ENCODE results near the gene ELMO1.

ELMO1 gene

DNA sequence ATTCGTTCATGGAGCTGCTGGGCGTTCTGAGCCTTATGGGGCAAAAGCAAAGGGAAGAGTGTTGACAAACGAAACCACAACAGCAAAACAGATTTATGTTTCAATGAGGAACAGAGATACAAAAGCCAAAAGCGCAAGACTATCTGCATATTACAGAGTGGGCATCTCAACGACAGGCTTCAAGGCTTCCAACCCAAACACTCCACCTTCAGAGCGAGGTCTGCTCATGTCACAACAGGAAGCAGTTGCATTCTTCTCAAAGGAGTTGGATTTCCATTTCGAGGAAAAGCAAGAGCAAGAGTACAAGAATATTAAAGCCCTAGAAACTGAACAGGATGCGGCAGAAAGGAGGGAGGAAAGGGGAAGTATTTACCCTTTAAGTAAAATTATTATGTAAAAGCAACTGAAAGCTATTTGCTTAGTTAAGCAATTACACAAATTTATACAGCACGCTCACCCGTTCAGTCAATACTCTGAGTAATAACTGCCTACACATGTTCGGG lies 189.3 kb downstream of the ELMO1 start:
- FAIRE-seq = no peak

DNA sequence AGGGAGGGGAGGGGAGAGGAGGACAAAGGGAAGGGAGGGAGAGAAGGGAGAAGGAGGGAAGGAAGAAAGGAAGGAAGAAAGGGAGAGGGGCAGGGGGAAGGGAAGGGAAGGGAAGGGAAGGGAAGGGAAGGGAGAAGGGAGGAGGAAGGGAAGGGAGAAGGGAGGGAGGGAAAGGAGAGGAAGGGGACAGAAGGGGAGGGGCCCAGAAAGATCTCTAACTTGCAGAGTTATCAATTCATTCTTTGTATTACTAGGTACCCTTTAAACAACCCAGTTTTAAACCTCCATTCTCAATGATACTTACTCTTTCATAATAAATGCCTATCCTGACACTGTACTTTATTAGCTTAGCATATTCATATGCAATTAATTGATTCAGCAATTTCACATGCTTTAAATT lies 192.0 kb downstream of the ELMO1 start:
- FAIRE-seq = no peak

DNA sequence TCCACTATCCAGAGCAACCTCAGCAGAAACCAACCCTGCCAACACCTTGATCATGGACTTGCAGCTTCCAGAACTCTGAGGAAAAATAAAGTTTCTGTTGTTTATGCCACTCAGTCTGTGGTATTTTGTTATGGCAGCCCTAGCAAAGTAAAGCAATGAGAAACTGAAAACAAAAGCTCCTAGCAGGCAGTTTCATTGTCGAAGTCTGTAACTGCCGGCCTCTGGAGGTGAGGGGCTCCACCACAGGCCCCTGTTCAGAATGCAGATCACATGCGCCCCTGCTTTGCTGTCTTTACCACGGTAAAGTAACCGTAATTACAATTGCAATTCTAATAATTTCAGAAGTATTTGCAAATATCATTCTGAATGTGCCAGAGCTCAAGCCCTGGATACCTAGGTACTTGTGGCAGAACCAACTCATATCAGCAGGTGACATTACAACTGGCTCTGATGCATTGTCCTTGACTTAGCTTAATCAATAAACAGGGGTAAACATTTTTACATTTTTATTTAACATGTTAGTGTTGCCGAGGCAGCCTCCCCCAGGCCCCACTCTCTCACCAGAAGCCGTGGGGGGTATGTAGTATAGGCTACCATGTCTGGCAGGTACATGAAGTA lies 193.2 kb downstream of the ELMO1 start:
- FAIRE-seq = no peak

DNA sequence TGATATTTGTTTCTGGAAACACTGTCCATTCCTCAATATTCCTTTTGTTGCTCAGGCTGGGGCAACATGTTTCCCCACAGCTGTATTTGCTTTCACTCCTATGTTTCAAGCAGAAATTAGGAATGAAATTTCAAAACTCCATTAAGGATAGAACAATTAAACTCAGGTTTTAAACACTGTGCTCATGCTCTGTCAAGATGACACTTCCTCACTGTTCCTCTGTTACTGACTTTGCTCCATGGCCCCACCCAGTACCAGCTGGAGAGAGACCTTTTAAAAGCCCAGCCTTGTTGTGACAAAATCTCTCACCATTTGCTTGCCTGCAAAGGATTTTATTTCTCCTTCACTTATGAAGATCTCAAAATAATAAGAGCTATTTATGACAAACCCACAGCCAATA lies 197.4 kb downstream of the ELMO1 start:
- FAIRE-seq = no peak

DNA sequence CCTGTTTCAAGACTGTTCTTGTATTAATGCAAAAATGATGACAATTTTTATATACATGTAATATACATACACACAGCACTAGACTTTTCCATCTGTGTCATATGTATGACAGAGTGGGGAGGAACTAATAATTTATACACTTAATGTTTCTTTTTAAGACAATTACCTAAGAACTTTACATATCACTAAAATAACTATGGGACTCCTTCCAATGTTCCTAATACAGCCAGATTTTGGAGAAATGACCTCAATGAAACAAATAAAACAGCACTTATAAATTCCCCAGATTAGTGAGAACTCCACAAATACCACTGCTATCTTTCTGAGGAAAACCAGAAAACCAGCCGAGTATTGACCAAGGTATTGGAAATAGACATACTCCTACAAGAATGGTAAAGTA lies 199.4 kb downstream of the ELMO1 start:
- peak; percentile 24 for FAIRE-seq

DNA sequence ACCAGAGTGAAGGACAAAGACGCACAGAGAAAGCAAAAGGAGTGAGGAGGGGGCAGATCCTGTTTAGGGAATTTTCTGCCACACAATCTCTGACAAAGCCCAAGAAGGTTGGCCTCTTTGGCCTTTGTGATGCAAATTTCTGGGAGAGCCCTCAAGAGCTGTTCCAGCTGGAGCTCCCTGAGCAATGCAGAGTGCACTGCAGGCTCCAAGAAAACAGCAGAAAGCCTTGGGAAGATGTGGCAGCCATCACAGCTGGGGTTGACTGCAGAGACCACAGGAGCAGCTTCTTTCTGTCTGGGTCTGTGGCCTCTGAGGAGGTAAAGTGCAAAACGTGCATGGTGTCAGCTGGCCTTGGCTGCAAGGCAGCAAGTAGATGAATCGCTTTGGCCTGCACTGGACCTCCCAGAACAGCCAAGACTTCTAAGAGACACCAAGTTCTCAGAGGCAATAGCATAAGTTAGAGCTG lies 200.2 kb downstream of the ELMO1 start:
- no peak for FAIRE-seq

DNA sequence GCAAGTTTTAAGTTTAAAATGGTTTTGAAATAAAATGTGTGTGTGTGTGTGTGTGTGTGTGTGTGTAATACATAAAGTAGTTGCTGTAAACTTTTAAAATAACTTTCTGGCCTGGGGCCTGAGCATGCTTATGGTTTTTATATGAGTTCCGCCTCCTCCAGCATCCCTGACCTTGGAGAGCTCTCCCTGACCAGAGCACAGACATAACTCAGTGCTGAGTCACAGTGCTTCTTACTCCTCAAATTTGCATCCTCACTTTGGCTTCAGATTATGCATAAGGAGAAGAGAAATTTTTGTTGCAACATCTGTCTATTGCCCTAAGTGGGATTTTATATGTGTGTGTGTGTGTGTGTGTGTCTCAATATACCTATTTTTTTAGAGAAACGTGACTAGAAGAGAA lies 200.8 kb downstream of the ELMO1 start:
- no peak for FAIRE-seq

DNA sequence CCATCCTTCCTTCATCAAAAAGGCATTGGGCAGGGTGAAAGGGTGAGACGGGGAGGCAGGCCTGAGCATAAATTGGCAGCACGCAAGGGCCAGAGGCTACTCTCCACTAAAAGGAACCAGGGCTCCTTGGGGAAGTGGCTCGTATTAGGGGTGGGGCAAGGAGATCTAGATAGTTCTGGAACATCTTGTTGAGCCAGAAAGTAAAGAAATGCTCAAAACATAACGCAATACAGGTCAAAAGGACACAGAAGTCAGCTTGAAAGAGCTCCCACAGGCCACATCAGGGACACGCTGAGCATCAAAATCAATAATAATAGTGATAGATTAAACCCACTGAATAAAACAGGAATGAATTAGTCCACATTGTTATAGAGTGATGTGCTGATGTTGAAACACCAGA lies 203.1 kb downstream of the ELMO1 start:
- no peak for FAIRE-seq

DNA sequence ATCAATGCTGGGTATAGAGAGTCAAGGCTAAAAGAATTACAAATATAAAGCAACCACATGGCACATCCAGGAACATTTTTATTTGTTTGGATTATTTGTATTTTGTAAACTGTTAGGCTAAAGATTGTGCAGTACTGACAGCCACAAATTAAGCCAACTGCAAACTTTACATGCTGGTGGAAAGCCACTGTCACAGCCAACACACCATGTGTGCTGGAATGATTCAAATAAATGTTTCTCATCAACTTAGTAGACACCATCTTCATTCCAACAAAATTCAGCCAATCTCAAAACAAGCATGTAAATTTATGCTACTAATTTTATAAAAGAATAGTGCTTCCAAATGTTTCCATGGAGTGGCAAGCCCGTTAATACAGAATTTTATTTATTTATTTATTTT lies 211.8 kb downstream of the ELMO1 start:
- FAIRE-seq = no peak

DNA sequence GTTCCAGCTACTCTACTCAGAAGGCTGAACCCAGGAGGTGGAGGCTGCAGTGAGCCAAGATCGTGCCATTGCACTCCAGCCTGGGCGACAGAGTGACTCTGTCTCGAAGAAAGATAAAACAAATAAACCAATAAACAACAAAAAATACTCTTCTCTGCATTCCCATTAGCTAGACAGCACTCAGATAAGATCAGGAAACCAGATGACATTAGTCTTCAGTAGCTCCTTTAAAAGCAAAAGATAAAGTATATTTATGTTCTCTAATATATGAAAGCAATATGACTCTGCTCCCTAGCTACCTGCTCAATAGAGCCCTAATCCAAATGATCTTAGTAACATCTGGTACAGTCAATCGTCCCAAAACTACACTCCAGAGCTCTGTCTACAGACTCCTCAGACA lies 212.9 kb downstream of the ELMO1 start:
- FAIRE-seq = no peak

DNA sequence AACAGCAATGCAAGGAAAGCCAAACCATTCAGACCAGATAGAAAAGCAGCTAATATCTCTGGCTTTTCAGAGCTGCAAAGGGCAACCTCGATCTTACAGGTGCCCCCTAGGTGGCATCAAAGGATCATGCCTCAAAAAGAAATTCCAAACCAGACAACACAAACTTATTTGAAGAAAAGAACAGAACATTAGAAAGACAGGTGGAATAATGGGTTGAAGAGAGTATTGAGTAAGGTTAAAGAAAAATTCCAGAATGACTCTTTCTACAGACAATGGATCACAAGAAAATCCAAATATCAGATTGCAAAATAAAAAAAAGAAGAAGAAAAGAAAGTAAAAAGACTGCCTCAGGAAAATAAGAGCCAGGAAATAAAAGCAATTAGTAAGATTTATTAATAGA lies 213.7 kb downstream of the ELMO1 start:
- peak; percentile 81 for FAIRE-seq

DNA sequence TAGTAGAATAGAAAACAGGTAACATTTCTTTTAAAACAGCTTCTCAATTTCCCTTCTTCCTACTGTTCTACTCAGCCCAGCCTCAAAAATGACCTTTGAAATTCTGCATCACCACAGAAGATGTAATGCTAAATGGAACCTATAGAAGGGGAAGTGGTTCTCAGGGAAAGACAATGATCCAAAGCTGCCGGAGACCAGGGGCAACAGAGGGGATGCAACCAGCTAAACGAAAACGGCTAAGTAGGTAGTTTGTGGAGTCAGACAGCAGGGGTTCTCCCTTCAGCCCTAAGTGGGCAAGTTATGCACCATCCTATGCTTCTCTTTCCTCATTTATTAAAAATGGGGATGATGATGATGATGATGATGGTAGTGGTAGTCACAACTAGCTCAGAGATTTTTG lies 214.3 kb downstream of the ELMO1 start:
- FAIRE-seq = no peak

DNA sequence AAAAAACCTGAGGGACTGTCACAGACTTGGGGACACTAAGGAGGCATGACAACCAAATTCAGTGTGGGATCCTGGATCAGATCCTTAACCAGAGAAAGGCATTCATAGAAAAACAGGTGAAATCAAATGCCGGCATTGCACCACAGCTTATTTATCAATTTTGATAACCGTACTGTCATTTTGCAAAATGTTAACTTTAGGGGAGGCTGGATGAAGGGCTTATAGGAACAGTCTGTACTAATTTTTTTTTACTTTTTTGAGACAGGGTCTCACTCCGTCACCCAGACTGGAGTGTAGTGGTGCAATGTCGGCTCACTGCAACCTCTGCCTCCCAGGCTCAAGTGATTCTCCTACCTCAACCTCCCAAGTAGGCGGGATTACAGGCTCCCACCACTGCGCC lies 217.1 kb downstream of the ELMO1 start:
- no peak for FAIRE-seq

DNA sequence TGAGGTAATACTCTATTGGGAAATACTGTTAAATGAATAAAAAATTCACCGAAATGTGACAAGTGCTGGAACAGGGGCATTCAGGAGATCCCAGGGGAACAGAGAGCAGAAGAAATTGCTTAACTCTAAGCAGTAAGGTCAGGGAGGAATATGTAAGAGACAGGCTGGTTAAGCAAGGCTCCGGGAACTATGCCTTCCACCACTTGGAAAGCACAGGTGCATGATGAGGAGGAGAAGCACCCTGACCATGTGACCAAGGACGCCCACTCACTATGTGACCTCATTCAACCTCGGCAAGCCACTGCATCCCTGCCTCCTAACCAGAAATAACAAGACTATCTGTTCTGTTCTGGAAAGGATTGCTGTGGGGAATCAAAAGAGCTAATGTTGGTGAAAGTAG lies 218.4 kb downstream of the ELMO1 start:
- FAIRE-seq = no peak

DNA sequence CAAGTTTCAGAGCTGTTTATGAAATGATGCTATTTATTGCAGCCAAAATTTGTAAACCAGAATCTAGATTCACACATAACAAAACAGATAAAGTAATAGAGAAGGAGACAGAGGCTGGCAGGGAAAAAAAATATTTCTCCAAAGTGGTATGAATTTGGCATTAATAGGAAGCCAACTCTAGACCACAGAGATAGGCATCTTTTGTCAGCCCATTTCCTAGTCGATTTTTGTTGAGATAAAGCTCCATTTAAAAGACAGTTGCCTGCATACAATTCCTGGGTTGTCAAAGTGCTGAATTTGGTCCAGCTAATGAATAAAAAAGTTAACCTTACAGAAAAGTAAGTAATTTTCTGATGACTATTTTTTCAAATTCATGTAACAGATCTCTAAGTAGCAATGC lies 219.3 kb downstream of the ELMO1 start:
- no peak for FAIRE-seq

DNA sequence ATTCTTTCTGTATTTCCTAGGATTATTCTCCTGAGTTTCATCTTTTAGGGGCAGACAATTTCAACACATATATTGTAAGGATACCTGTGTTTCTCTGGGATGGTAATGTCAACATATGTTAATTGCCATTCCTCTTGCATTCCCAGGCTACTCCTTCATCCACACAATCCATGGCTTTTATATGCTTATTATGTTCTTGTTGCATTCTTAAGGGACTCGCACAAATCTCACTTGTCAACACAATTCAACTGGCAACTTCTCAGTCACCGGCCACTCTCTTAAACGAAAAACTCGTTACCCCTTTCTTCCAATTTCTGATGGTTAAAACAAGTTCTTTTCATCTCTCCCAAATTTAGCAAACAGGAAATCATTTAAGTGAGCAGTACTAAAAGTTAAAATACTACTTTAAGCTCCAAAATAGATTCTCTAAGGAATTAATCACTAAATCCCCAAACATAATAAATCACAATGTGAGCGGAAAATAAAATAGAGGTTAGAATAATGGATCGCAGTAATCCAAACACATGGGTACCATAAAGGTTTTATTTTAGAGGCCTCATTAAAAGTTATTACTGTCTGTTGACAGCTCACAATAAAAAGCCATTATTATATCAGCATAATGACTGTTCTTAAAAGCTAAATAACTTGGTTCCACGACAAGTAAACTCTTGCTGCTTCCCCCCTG lies 223.2 kb downstream of the ELMO1 start:
- no peak for FAIRE-seq

DNA sequence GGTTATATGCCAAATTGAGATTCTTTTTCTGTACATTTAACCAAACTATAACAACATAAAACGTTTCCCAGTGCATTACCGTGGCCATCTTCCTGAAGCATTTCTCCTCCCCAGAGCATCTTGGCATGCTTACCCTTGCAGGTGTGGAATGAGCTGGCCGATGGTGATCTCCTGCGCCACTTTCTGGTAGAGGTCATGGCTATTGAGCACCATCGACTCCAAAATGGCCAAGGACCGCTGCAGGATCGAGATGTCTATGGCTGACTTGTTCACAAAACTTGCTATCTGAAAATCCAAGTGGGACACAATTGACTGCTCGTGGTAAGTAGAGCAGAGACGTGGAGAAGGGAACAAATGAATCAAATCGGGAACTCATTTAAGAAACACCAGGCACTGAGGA lies 223.9 kb downstream of the ELMO1 start:
- no peak for FAIRE-seq

DNA sequence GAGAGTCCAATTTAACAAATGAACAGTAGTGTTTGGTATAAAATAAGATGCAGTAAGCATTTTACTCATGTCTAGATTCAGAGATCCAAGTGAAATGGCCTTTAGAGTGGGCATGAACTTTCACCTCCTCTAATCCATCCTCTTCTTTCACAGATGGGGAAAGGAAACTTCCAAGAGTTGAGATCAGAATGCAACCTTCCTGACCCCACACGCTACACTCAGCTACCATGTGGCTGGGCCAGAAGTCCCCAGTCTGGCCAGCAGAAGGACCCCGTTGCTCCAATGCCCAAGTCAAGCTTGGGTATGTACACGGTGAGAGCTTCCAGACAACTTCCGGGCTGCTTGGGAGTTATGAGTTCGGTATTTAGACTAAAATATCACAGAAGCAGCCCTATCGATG lies 228.0 kb downstream of the ELMO1 start:
- FAIRE-seq = no peak

DNA sequence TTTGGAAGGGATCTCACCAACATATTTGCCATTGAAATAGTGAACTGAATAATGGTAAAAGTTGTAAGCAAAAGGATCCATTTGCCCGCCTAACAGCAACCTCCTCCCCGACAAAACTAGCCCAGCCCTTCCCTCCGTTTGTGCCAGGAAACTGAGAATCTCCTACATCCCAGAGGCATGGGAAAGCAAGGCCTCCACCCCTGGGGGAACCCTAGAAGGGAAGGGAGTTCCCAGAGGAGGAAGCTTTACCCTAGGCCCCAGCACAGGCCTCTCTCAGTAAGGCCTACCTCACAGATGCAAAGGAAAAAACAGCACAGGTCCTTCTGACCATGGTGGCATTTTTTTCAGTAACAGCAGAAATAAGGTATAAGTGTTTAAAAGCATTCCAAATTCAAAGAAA lies 229.7 kb downstream of the ELMO1 start:
- no peak for FAIRE-seq

DNA sequence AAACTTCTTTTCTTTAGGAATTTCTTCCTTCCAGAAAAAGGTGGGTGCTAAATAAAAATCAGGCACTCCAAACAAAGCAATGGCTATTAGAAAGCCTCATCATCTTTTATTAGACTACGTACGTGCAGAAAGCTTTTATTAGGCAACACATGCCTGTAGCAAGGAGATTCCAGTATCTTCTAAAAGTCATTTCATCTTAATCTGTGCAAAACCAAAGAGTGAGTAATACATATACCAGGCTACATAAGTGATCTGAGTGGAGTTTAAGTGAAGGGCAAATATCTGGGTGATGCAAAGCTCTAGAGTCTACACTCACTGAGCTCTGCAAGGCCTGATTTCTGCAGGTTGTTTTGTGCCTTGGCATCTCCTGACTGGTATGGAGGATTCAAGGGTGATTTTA lies 231.7 kb downstream of the ELMO1 start:
- FAIRE-seq = no peak

DNA sequence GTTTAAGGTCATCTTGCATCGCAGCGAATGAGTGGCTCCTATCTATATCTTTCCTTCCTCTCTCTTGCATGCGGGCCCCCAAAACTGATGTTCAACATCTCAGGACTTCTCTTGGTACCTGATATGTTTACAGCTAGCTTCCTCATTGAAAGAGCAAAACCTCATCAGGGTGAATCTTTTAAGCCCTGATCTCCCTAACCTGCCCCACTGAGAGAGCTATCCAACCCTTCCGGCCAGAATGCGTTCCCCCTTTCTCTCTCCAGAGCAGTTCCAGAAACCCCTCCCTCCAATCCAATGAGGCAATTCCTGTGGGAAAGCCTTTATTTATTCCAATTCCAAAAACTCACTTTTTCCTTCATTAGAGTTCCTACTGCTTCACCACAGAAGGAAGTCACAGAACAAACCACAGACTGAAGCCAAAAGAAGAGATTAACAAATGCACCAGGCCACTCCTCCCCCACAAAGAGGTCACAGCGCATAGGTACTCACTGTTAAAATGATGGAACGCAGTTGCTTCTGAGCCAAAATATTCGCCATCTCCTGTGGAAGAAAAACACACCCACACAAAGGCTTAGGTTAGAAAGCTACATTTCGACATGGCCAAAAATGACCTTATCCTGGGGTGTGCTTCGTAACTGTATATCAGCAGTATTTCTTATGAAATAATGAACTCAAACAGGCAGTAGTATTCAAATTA lies 232.4 kb downstream of the ELMO1 start:
- FAIRE-seq = no peak

DNA sequence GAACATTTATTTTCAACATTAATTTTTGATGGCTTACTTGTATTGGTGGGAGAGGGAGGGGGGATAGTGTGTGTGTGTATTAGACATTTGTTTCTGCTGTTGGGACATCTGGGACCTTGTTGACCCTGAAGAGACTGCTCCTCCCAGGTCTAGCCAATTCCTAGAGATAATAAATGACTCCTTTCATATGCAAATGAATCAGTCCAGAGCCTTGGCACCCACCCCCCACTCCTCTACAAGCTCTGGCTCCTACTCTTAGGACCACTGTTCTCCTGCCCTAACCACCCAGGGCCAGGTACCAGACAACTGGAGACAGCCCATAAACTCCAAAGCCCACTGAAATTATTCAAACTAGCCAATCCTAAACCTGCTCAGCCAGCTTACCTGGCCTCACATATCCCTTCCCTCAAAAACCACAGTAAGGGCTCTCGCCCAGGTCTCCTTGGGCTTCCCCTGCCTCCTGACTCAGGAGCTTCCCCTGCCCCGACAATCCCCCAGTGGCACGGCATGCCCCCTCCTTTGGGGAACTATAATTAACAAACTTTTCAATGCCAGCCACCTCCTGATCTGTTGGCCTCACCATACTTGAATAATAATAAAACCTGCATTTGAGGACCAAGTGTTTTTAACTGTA lies 233.3 kb downstream of the ELMO1 start:
- FAIRE-seq = no peak

DNA sequence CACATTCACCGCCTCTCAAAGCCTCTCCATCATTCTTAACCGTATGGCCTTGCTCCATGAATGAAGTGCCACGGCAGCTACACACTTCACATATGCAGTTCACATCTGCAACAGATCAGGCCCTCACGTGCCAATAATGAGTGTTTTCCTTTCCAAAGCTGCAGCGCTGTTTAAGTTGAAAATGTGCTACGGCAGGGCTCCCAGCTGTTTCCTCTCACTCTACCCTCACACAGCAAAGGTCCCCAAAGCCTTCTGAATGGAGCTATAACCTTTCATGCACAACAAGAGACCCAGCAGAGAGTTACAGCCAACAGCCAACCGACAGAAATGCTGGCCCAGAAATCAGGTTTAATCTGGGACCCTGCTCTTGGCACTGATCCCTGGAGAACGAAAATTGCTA lies 236.1 kb downstream of the ELMO1 start:
- FAIRE-seq = no peak

DNA sequence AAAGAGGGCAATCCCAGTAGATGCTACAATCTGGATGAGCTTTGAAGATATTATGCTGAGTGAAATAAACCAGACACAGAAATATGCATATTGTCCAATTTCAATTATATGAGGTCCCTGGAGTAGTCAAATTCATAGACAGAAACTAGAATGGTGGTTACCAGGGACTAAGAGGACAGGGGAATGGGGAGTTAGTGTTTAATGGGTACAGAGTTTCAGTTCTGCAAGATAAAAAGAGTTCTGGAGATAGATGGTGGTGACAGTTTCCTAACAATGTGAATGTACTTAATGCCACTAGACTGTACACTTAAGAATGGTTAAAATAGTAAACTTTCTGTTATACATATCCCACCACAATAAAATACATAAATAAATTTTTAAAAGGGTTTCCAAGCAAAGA lies 236.6 kb downstream of the ELMO1 start:
- FAIRE-seq = no peak

Data from islet of Langerhans (tissue), 1 donor.